Measurements from ENCODE around the gene SPTLC2. TPM values are rescaled to one million over a fixed set of nuclear protein-coding genes. Genes with fewer than 3 reads are reported as not detected.

The SPTLC2 gene
- total RNA-seq, 3 donors from 2014 or later (not counting 1 experiment from before 2014, with no cell fraction given) = 35.2 to 58.6 (median 50.4) TPM

- 93% methylated on average over 3 of the region's 3 CpGs for WGBS (ENCODE audit: insufficient coverage)
- peaks cover 6% of the 10 kb centered on the region for H3K36me3 Mint-ChIP-seq
- H3K4me3 Mint-ChIP-seq = no peak overlapping the region
- DNase-seq (no peak), ATAC-seq (no peak)
- H3K27me3 ChIP-seq (ENCODE audit: control insufficient read depth, insufficient read depth, low read length) = no peaks in the 10 kb centered on the region
- H3K27ac ChIP-seq (ENCODE audit: low read length) = no peak overlapping the region
- peaks cover 17 to 23% of the 10 kb centered on the region in 2 donors for H3K4me1 Mint-ChIP-seq
- peak overlapping the region; percentile 45 to 69 for H3K27ac Mint-ChIP-seq
- H3K4me3 ChIP-seq (ENCODE audit: low read length) = no peak overlapping the region
- intact Hi-C loops (cut with micrococcal nuclease) = no loop called here
- no peak for TF ChIP-seq CTCF (IDR thresholded peaks at IDR 0.05)
- H3K4me1 ChIP-seq (ENCODE audit: control insufficient read depth, insufficient read depth, low read length) = peaks cover 11% of the 10 kb centered on the region
- H3K36me3 ChIP-seq (ENCODE audit: control insufficient read depth, insufficient read depth, low read length) = peaks cover 18% of the 10 kb centered on the region
- H3K9me3 ChIP-seq (ENCODE audit: control insufficient read depth, insufficient read depth, low read length) = no peaks in the 10 kb centered on the region
- no peaks in the 10 kb centered on the region for H3K27me3 Mint-ChIP-seq (ENCODE audit: low read depth in 2 of 2)
- H3K9me3 Mint-ChIP-seq = no peaks in the 10 kb centered on the region
These were observed 72.7 kb downstream of the SPTLC2 start for GRCh38 chr14:77543637-77544334.

GRCh38 chr14:77543240-77543551, 73.2 kb downstream of the SPTLC2 start:
- Histone ChIP-seq H3K4me1 (ENCODE audit: control insufficient read depth, insufficient read depth, low read length) (peaks cover 11% of the 10 kb centered on the region), H3K4me3 (ENCODE audit: low read length) (no peak overlapping the region), H3K36me3 (ENCODE audit: control insufficient read depth, insufficient read depth, low read length) (peaks cover 12% of the 10 kb centered on the region), H3K27ac (ENCODE audit: low read length) (no peak overlapping the region), H3K27me3 (ENCODE audit: control insufficient read depth, insufficient read depth, low read length) (no peaks in the 10 kb centered on the region), H3K9me3 (ENCODE audit: control insufficient read depth, insufficient read depth, low read length) (no peaks in the 10 kb centered on the region)
- no peaks in the 10 kb centered on the region for H3K9me3 Mint-ChIP-seq
- intact Hi-C loops (cut with micrococcal nuclease) = no loop called here
- no peak for DNase-seq
- no peak for TF ChIP-seq CTCF (IDR thresholded peaks at IDR 0.05)
- peak in 1 of 3 donors; percentile 10 for ATAC-seq
- peak overlapping the region; percentile 45 to 69 for H3K27ac Mint-ChIP-seq
- no peaks in the 10 kb centered on the region for H3K27me3 Mint-ChIP-seq (ENCODE audit: low read depth in 2 of 2)
- H3K36me3 Mint-ChIP-seq = peaks cover 6% of the 10 kb centered on the region
- H3K4me3 Mint-ChIP-seq = no peak overlapping the region
- H3K4me1 Mint-ChIP-seq = peaks cover 17 to 23% of the 10 kb centered on the region in 2 donors
- WGBS (ENCODE audit: insufficient coverage) = 73% methylated on average over 3 of the region's 5 CpGs

DNA sequence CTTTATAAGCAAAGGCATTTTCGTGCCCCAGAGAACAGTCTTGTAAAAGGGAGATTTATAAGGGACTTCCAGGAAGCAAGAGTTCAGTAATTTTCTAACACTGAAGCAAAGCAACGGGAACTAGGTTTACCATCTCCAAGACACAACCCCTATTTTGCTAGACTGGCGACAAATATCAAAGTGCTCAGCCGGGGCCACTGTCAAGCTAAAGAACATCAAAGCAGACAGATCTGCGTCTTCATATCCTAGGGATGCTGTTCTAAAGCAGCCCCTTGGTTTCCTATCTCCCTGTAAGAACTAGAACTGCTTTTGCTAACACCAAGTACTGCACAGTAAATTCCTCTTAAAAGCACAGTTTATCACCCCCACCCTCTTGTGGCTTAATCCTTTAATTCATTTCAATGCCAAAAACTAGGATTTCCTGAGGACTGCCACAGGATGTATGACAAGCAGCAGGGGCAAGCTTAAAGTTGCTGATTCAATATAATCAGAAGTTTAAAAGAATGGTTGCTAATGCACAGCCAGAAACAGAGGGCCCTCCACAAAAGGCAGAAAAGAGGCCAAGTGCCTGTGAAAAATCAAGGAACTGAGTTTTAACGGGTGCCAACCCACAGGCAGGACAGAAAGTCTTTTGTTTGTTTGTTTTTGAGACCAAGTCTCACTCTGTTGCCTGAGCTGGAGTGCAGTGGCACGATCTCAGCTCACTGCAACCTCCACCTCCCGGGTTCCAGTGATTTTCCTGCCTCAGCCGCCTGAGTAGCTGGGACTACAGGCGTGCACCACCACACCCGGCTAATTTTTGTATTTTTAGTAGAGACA, 73.8 kb downstream of the SPTLC2 start:
- H3K4me3 Mint-ChIP-seq = no peak overlapping the region
- H3K9me3 ChIP-seq (ENCODE audit: control insufficient read depth, insufficient read depth, low read length) = no peaks in the 10 kb centered on the region
- H3K4me1 ChIP-seq (ENCODE audit: control insufficient read depth, insufficient read depth, low read length) = peaks cover 11% of the 10 kb centered on the region
- peaks cover 8% of the 10 kb centered on the region for H3K36me3 ChIP-seq (ENCODE audit: control insufficient read depth, insufficient read depth, low read length)
- H3K27ac Mint-ChIP-seq = peak overlapping the region; percentile 45 to 69
- DNase-seq (no peak), ATAC-seq (peak; percentile 7 to 32 (median 24))
- WGBS (ENCODE audit: insufficient coverage) = 44% methylated on average over 10 of the region's 11 CpGs
- no peaks in the 10 kb centered on the region for H3K27me3 Mint-ChIP-seq (ENCODE audit: low read depth in 2 of 2)
- no peak overlapping the region for H3K4me3 ChIP-seq (ENCODE audit: low read length)
- H3K27ac ChIP-seq (ENCODE audit: low read length) = peak overlapping the region; percentile 23
- TF ChIP-seq CTCF (IDR thresholded peaks at IDR 0.05) = no peak
- no peaks in the 10 kb centered on the region for H3K9me3 Mint-ChIP-seq
- intact Hi-C loops (cut with micrococcal nuclease) = no loop called here
- peaks cover 17 to 28% of the 10 kb centered on the region in 2 donors for H3K4me1 Mint-ChIP-seq
- peaks cover 6% of the 10 kb centered on the region for H3K36me3 Mint-ChIP-seq
- no peaks in the 10 kb centered on the region for H3K27me3 ChIP-seq (ENCODE audit: control insufficient read depth, insufficient read depth, low read length)
